Measurements from ENCODE around the gene OR52E5.

DNA sequence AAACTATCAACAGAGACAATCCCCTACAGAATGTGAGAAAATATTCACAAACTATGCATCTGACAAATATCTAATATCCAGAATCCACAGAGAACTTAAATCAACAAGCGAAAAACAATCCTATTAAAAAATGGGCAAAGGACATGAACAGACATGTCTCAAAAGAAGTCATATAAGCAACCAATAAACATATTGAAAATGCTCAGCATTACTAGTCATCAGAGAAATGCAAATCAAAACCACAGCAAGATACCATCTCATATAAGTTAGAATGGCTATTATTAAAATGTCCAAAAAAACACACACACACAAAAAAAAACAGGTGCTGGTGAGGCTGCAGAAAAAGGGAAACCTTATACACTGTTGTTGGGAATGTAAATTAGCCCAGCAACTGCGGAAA lies 27.2 kb upstream of the OR52E5 start:
- TF ChIP-seq, protein P1, sequence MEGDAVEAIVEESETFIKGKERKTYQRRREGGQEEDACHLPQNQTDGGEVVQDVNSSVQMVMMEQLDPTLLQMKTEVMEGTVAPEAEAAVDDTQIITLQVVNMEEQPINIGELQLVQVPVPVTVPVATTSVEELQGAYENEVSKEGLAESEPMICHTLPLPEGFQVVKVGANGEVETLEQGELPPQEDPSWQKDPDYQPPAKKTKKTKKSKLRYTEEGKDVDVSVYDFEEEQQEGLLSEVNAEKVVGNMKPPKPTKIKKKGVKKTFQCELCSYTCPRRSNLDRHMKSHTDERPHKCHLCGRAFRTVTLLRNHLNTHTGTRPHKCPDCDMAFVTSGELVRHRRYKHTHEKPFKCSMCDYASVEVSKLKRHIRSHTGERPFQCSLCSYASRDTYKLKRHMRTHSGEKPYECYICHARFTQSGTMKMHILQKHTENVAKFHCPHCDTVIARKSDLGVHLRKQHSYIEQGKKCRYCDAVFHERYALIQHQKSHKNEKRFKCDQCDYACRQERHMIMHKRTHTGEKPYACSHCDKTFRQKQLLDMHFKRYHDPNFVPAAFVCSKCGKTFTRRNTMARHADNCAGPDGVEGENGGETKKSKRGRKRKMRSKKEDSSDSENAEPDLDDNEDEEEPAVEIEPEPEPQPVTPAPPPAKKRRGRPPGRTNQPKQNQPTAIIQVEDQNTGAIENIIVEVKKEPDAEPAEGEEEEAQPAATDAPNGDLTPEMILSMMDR (conservative IDR thresholded peaks at IDR 0.05; ENCODE audit: low read length), result no peak
- no peak for TF ChIP-seq EZH2phosphoT487 (IDR thresholded peaks at IDR 0.05; ENCODE audit: borderline replicate concordance)

Measured in Loucy (cell line).